Fibroblast of lung (primary cell): ENCODE measurements around the gene MYO1E. TPM values are rescaled to one million over a fixed set of nuclear protein-coding genes. Genes with fewer than 3 reads are reported as not detected.
"Not testable (repeated sequence)": the region's sequence is repeated elsewhere in the genome, so short reads cannot be mapped to it uniquely, and the experiment has no call there.

ENCODE experiments used
- DNase-seq, 2 donors: peaks; one replicate each; pipeline versions ENCODE4 v3.0.0 to v3.0.0-alpha.2; 2010; ENCODE audit warnings: low read depth in 2 of 2
- H2AFZ ChIP-seq: 2 replicates; pipeline ENCODE4 v1.5.1; 2012; ENCODE audit warnings: low read length, control low read depth, inconsistent platforms
- H3K27ac ChIP-seq: 2 replicates; pipeline ENCODE4 v1.5.1; 2011; ENCODE audit warnings: low read length, control low read depth; ENCODE audit not compliant: insufficient read depth
- H3K27me3 ChIP-seq: 2 replicates; pipeline ENCODE4 v1.5.1; 2011; ENCODE audit warnings: mild to moderate bottlenecking, low read length; ENCODE audit not compliant: control insufficient read depth, insufficient read depth
- H3K36me3 ChIP-seq: 2 replicates; pipeline ENCODE4 v1.5.1; 2011; ENCODE audit warnings: low read length; ENCODE audit not compliant: control insufficient read depth, insufficient read depth
- H3K4me1 ChIP-seq: 2 replicates; pipeline ENCODE4 v1.5.1; 2011; ENCODE audit warnings: low read length; ENCODE audit not compliant: control insufficient read depth, insufficient read depth; ENCODE audit errors: extremely low read depth
- H3K4me2 ChIP-seq: 2 replicates; pipeline ENCODE4 v1.5.1; 2011; ENCODE audit warnings: low read length, control low read depth; ENCODE audit not compliant: insufficient read depth; ENCODE audit errors: extremely low read depth
- H3K4me3 ChIP-seq, 4 experiments: fragments of 200-600 bp in 1 of 4; sonication (generic) in 1 of 4; replicated peaks in 1 of 4; 2 replicates each; pipeline ENCODE4 v1.5.1; 2011 to 2016; ENCODE audit warnings: low read length in 4 of 4, low read depth in 3 of 4, mild to moderate bottlenecking in 3 of 4, control low read depth in 2 of 4, inconsistent platforms in 1 of 4, mixed read lengths in 1 of 4; ENCODE audit not compliant: insufficient read depth in 1 of 4; ENCODE audit errors: control extremely low read depth in 1 of 4
- H3K79me2 ChIP-seq: 2 replicates; pipeline ENCODE4 v1.5.1; 2012; ENCODE audit warnings: mild to moderate bottlenecking, low read length, inconsistent platforms; ENCODE audit not compliant: control insufficient read depth, insufficient read depth
- H3K9ac ChIP-seq: 2 replicates; pipeline ENCODE4 v1.5.1; 2011; ENCODE audit warnings: mild to moderate bottlenecking, low read length, control low read depth; ENCODE audit not compliant: insufficient read depth
- H3K9me3 ChIP-seq: 2 replicates; pipeline ENCODE4 v1.5.1; 2012; ENCODE audit warnings: low read depth, low read length; ENCODE audit not compliant: control insufficient read depth, insufficient read depth
- H4K20me1 ChIP-seq: 2 replicates; pipeline ENCODE4 v1.5.1; 2011; ENCODE audit warnings: low read length; ENCODE audit not compliant: control insufficient read depth, insufficient read depth; ENCODE audit errors: extremely low read depth
- EZH2 ChIP-seq: IDR thresholded peaks from 2 replicates; pipeline ENCODE4 v1.5.1; 2012; ENCODE audit warnings: low read length, control low read depth, mild to moderate bottlenecking; ENCODE audit errors: missing control alignments
- polyA plus RNA-seq, 2 donors: library from polyadenylated mRNA; depleted of rRNA in 1 of 2; stranded (reverse) in 1 of 2; unstranded in 1 of 2; fragments of >200 nt; gene quantifications; 2 replicates each; pipeline ENCODE4 v1.2.1, GENCODE V29; 2011 to 2012; ENCODE audit warnings: missing spikeins in 1 of 2
- total RNA-seq: library from RNA; depleted of rRNA; stranded (reverse); fragments of >200 nt; gene quantifications from 2 replicates; pipeline ENCODE4 v1.2.1, GENCODE V29; 2014
- TF ChIP-seq, protein P1 (sequence below), 2 donors: IDR thresholded peaks in 1 of 2; conservative IDR thresholded peaks in 1 of 2; 1 replicate in 1 of 2; 2 replicates in 1 of 2; pipeline ENCODE4 v1.5.1; 2011 to 2012; ENCODE audit warnings: low read length in 2 of 2, control low read depth in 1 of 2, inconsistent platforms in 1 of 2, low read depth in 1 of 2, mild to moderate bottlenecking in 1 of 2

MYO1E gene
- total and polyA plus RNA-seq, 2 donors (not counting 1 experiment from before 2014, with no cell fraction given): 27.6 to 84.0 TPM

DNA sequence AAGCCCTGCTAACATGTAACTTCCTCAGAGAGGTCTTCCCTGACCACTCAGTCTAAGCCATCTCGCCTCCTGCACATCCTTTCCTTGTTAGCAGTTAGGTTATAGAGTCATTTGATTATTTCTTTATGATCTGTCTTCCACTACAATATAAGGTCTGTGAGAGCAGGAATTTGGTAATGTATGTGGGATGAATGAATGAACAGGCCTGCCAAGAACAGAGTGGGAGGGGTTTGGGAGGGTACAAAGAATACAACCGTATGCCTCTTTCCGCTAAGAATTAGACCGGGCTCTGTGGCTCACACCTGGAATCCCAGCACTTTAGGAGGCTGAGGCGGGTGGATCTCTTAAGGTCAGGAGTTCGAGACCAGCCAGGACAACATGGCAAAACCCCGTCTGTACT is 32.4 kb upstream of the MYO1E start:
- no peak overlapping the region for H2AFZ ChIP-seq
- peaks cover 4% of the 10 kb centered on the region for H3K27me3 ChIP-seq
- H3K79me2 ChIP-seq: no peaks in the 10 kb centered on the region
- H3K4me2 ChIP-seq: no peak overlapping the region
- no peaks in the 10 kb centered on the region for H3K4me1 ChIP-seq
- H3K36me3 ChIP-seq: no peaks in the 10 kb centered on the region
- DNase-seq: no peak
- no peak overlapping the region for H3K9ac ChIP-seq
- TF ChIP-seq, protein P1, sequence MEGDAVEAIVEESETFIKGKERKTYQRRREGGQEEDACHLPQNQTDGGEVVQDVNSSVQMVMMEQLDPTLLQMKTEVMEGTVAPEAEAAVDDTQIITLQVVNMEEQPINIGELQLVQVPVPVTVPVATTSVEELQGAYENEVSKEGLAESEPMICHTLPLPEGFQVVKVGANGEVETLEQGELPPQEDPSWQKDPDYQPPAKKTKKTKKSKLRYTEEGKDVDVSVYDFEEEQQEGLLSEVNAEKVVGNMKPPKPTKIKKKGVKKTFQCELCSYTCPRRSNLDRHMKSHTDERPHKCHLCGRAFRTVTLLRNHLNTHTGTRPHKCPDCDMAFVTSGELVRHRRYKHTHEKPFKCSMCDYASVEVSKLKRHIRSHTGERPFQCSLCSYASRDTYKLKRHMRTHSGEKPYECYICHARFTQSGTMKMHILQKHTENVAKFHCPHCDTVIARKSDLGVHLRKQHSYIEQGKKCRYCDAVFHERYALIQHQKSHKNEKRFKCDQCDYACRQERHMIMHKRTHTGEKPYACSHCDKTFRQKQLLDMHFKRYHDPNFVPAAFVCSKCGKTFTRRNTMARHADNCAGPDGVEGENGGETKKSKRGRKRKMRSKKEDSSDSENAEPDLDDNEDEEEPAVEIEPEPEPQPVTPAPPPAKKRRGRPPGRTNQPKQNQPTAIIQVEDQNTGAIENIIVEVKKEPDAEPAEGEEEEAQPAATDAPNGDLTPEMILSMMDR (conservative IDR thresholded peaks at IDR 0.05 in 1 of 2, IDR thresholded peaks at IDR 0.05 in 1 of 2; ENCODE audit: low read depth in 1 of 2, low read length in 2 of 2): no peak
- no peak for TF ChIP-seq EZH2
- no peak overlapping the region for H3K27ac ChIP-seq
- H4K20me1 ChIP-seq: no peaks in the 10 kb centered on the region
- H3K9me3 ChIP-seq: no peaks in the 10 kb centered on the region
- H3K4me3 ChIP-seq: no peak overlapping the region

DNA sequence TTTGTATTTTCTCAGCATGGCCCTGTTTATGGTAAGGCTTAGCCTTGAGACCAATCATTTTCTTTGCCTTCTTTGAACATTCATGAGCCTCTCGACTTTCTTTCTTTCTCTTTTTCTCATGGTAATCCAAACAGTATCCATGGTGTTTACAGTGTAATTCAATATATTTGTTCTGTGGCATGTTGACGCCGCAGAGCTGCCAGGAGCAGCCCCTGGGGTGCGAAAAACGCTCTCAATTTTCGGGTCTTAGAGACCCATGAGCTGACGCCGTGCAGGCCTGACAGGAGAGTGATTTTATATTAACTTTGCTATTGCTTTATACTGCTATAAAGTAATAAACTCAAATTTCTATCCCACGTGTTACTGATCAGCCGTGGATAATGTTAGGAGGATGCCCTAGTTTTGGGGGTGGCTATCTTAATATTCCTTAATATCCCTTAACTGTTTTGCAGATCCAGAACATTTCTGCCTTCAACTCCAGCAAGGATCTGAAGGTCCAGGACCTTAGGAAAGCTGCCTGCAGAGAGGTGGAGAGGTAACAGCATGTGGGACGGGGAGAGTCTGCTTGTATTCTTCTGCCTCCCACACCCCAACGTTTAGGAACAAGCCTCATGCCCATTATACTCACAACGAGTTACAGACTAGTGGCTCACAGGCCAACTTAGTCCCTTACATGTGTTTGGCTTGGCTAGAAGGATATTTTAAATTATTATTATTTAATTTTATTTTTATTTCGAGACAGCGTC is 29.3 kb upstream of the MYO1E start:
- no peaks in the 10 kb centered on the region for H3K4me1 ChIP-seq

DNA sequence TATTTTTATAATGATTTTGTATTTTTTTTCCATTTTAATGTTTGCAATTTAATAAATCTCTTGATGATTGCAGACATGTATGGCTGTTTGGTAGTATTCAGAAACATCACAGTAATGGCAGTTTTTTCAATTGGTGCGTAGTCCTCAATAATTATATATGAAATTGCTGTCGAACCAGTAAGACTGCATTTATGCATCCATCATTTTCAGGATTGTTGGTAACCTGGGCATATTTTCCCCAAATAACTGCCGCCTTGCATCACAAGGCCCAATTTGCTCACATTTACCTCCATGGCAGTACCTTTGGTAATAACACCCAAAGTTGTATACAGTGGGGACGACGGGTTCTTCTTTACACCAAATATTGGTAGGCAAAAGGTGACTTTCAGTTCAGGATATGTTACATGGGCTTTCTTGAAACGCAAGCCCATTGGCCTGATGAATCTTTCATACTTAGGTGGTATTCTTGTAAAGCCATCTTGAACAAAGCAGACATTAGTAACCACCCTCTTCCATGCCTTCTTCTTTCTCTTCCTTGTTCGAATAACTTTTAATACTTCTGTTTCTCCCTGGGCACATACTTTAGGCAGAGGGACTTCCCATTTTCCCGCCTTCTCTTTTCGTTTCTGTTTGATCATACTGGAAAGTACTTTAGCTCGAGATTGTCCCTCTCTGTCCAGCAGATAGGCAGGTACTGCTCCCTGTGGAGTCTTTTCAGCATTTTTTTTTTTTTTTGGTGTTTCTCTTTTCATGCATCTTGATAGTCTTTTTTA is 28.6 kb upstream of the MYO1E start:
- H3K4me1 ChIP-seq, DNase-seq, H3K9ac ChIP-seq, H3K4me2 ChIP-seq, H3K4me3 ChIP-seq, H3K27ac ChIP-seq, H4K20me1 ChIP-seq, H2AFZ ChIP-seq, H3K27me3 ChIP-seq, H3K36me3 ChIP-seq, H3K79me2 ChIP-seq, H3K9me3 ChIP-seq: not testable (repeated sequence)

More for the DNA sequence above, 29.3 kb upstream of the MYO1E start:
- H2AFZ ChIP-seq: no peak overlapping the region
- no peak overlapping the region for H3K4me3 ChIP-seq
- no peak for DNase-seq
- H3K36me3 ChIP-seq: no peaks in the 10 kb centered on the region
- H3K79me2 ChIP-seq: no peaks in the 10 kb centered on the region
- H3K4me2 ChIP-seq: no peak overlapping the region
- H3K9me3 ChIP-seq: no peaks in the 10 kb centered on the region
- no peak overlapping the region for H3K27ac ChIP-seq
- H3K27me3 ChIP-seq: peaks cover 5% of the 10 kb centered on the region
- no peak overlapping the region for H3K9ac ChIP-seq
- no peak for TF ChIP-seq EZH2
- TF ChIP-seq, protein P1 (conservative IDR thresholded peaks at IDR 0.05 in 1 of 2, IDR thresholded peaks at IDR 0.05 in 1 of 2; ENCODE audit: low read depth in 1 of 2, low read length in 2 of 2): no peak
- no peaks in the 10 kb centered on the region for H4K20me1 ChIP-seq
